VCaP (cell line): ENCODE data around the gene MED15.

Experiments used
- H3K27ac ChIP-seq: fragments of 450-650 bp; 2 replicates; pipeline ENCODE4 v1.5.1; 2017
- TF ChIP-seq, protein P1 (sequence below): fragments of 450-650 bp; conservative IDR thresholded peaks from 2 replicates; pipeline ENCODE4 v1.5.1; 2017; ENCODE audit warnings: mild to moderate bottlenecking, moderate library complexity

The MED15 gene

GRCh38 chr22:20526305-20526627, 18.9 kb downstream of the MED15 start:
- TF ChIP-seq, protein P1, sequence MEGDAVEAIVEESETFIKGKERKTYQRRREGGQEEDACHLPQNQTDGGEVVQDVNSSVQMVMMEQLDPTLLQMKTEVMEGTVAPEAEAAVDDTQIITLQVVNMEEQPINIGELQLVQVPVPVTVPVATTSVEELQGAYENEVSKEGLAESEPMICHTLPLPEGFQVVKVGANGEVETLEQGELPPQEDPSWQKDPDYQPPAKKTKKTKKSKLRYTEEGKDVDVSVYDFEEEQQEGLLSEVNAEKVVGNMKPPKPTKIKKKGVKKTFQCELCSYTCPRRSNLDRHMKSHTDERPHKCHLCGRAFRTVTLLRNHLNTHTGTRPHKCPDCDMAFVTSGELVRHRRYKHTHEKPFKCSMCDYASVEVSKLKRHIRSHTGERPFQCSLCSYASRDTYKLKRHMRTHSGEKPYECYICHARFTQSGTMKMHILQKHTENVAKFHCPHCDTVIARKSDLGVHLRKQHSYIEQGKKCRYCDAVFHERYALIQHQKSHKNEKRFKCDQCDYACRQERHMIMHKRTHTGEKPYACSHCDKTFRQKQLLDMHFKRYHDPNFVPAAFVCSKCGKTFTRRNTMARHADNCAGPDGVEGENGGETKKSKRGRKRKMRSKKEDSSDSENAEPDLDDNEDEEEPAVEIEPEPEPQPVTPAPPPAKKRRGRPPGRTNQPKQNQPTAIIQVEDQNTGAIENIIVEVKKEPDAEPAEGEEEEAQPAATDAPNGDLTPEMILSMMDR = no peak

DNA sequence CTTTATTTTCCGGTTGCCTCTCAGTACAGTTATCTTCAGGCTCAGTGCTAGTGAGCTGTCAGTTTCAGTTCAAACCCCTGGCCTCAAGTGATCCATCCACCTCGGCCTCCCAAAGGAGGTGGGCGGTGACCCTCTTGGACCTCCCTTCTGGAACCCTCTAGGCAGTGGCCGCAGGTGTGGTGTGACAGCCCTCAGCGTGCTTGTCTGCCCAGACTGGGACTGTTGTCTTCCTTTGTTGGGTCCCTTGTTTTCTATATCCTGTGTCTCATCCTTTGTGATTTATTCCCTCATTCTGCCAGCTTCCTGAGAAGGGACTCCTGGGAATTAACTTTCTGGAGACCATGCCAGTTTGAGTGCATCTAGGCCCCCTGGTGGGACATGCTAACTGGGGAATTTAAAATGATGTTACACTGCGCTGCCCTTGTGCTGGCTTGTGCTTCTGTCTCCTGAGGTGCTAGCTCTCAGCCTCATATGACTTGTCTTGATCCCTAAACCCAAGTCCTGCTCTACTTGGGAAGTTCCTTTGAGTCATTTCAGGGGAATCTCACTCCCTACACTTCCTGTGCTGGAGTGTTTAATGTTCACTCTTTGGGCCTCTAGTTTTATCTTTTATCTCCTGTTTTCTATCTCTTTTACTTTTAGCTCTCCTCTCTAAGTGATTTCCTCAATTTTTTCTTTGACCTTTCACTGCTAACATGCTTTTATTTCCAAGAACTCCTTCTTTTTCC, 19.4 kb downstream of the MED15 start:
- TF ChIP-seq, protein P1 = no peak
- H3K27ac ChIP-seq = no peak overlapping the region

More at GRCh38 chr22:20526305-20526627, 18.9 kb downstream of the MED15 start:
- H3K27ac ChIP-seq = no peak overlapping the region

GRCh38 chr22:20528405-20528978, 21.1 kb downstream of the MED15 start:
- H3K27ac ChIP-seq = no peak overlapping the region
- TF ChIP-seq, protein P1 = no peak

DNA sequence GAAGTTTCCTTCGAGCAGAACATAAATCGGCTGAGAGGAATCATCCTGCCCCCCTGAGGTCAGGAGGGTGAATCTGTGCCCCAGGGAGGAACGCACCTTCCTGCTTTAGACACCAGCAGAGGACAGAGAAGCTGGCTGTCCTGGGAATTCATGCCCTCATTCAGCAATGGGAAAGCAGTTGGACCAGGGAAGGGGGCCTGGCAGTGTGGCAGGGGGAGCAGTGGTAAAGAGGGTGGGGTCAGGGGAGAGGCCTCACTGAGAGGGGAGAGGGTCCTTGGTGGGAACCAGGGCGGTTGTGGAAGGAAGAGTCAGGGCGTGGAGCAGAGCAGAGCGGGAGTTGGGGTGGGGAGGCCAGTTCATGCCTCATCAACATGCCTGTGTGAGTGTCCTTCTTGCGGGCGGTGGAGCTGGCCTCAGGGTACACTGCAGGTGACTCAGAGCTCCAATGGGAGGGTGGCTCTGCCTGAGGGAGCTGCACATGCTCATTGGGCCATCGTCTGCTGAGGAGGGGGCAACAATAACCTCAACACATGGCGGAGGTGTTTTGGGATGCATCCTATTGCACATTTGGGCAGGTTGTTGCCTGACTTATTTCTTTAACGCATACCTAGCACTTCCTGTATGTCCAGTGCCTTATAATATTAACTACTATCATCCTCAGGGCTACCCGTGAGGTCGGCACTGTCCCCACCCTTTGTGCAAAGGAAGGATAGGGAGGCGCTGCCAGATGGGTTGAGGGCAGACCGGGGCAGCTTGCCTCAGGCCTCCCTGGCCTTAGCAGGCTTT, 23.2 kb downstream of the MED15 start:
- TF ChIP-seq, protein P1 = no peak
- H3K27ac ChIP-seq = no peak overlapping the region

- TF ChIP-seq, protein P1 = no peak
- H3K27ac ChIP-seq = no peak overlapping the region
Measured at GRCh38 chr22:20531154-20531403, 23.7 kb downstream of the MED15 start.

- no peak overlapping the region for H3K27ac ChIP-seq
- TF ChIP-seq, protein P1 = no peak
Measured at GRCh38 chr22:20531404-20532201, 24.2 kb downstream of the MED15 start.
